Astrocyte (in vitro differentiated cells and primary cell): ENCODE results near the gene CCDC14.
"Not testable (repeated sequence)": the region's sequence is repeated elsewhere in the genome, so short reads cannot be mapped to it uniquely, and the experiment has no call there.

Experiments used
- EZH2 ChIP-seq: IDR thresholded peaks from 2 replicates; pipeline ENCODE4 v1.6.1; 2012; ENCODE audit warnings: mild to moderate bottlenecking, low read length, inconsistent platforms; ENCODE audit not compliant: insufficient read depth
- TF ChIP-seq, protein P1 (sequence below): IDR thresholded peaks from 2 replicates; pipeline ENCODE4 v1.5.1; 2011; ENCODE audit warnings: low read depth, mild to moderate bottlenecking, inconsistent platforms, low read length, moderate library complexity; ENCODE audit not compliant: insufficient read depth

GRCh38 chr3:124002405-124003079 is 41.5 kb upstream of the CCDC14 start:
- TF ChIP-seq, protein P1, sequence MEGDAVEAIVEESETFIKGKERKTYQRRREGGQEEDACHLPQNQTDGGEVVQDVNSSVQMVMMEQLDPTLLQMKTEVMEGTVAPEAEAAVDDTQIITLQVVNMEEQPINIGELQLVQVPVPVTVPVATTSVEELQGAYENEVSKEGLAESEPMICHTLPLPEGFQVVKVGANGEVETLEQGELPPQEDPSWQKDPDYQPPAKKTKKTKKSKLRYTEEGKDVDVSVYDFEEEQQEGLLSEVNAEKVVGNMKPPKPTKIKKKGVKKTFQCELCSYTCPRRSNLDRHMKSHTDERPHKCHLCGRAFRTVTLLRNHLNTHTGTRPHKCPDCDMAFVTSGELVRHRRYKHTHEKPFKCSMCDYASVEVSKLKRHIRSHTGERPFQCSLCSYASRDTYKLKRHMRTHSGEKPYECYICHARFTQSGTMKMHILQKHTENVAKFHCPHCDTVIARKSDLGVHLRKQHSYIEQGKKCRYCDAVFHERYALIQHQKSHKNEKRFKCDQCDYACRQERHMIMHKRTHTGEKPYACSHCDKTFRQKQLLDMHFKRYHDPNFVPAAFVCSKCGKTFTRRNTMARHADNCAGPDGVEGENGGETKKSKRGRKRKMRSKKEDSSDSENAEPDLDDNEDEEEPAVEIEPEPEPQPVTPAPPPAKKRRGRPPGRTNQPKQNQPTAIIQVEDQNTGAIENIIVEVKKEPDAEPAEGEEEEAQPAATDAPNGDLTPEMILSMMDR: not testable (repeated sequence)
- not testable (repeated sequence) for TF ChIP-seq EZH2
